COLO668 (cell line): ENCODE measurements around the gene HECW1.

Experiments
- DNase-seq: peaks from one replicate; lab custom pipeline; 2025; ENCODE audit not compliant: unreplicated experiment; lab: John Stamatoyannopoulos, UW

The HECW1 gene

GRCh38 chr7:43248961-43249822, 136.7 kb downstream of the HECW1 start:
- no peak for DNase-seq

DNA sequence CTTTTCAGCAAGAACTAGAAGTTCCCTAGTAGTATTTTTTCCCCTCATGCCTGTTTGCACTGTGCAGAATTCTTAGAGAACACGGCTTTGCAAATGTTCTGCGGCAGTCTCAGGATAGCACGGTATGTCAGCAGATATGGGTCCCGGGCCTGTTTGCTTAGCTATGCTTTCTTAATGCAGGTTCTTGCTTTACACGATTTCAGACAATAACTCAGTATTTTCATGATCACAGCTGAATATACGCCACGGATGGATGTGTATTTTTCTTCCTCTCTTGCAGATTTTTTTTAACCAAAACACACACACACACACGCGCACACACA, 137.3 kb downstream of the HECW1 start:
- DNase-seq: no peak

GRCh38 chr7:43260980-43261878, 148.8 kb downstream of the HECW1 start:
- peak; percentile 71 for DNase-seq

GRCh38 chr7:43265139-43265538, 152.7 kb downstream of the HECW1 start:
- DNase-seq: no peak

- no peak for DNase-seq
Observed at GRCh38 chr7:43273939-43274719, 161.7 kb downstream of the HECW1 start.

GRCh38 chr7:43274752-43275151, 162.3 kb downstream of the HECW1 start:
- no peak for DNase-seq

- DNase-seq: no peak
Observed at GRCh38 chr7:43276547-43276946, 164.1 kb downstream of the HECW1 start.

- DNase-seq: no peak
Observed at GRCh38 chr7:43278088-43278644, 165.7 kb downstream of the HECW1 start.

- DNase-seq: no peak
Observed at GRCh38 chr7:43281268-43281667, 168.8 kb downstream of the HECW1 start.

DNA sequence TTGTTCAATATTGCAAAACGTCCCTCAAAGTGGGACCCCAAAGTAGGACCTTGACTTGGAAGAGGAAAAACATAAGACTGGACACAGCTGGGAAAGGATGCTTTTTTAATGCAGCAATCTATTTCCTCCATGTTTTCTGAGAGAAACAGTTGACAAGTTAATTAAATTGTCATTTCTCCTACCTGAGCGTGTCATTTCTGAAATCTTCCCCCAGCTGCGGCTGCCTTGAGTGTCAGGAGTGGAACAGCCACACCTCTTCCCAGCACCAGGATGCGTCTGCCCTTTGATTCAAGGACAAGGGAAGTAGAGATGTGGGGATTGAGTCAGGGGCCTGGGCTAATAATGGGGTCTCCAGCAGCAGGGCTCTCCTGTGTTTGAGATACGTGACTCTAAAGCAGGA, 171.3 kb downstream of the HECW1 start:
- no peak for DNase-seq

DNA sequence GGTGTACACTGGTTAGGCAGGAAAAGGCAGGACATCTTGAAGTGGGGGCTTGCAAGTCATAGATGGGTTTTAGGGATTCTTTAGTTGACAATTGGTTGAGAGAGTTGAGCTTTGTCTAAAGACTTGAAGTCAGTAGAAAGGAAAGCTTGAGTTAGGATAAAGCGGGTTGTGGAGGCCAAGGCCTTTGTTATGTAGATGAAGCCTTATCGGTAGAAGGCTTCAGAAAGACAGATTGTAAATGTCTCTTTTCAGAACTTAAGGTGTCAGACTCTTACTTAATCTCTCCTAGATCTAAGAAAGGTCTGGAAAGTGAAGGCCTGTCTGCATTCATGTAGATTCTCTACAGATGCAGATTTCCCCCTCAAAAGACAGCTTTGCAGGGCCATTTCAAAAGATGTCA, 177.4 kb downstream of the HECW1 start:
- no peak for DNase-seq

- no peak for DNase-seq
Observed at GRCh38 chr7:43290978-43291377, 178.5 kb downstream of the HECW1 start.

GRCh38 chr7:43291789-43292188, 179.3 kb downstream of the HECW1 start:
- DNase-seq: no peak

- DNase-seq: no peak
Observed at GRCh38 chr7:43292384-43292783, 179.9 kb downstream of the HECW1 start.

DNA sequence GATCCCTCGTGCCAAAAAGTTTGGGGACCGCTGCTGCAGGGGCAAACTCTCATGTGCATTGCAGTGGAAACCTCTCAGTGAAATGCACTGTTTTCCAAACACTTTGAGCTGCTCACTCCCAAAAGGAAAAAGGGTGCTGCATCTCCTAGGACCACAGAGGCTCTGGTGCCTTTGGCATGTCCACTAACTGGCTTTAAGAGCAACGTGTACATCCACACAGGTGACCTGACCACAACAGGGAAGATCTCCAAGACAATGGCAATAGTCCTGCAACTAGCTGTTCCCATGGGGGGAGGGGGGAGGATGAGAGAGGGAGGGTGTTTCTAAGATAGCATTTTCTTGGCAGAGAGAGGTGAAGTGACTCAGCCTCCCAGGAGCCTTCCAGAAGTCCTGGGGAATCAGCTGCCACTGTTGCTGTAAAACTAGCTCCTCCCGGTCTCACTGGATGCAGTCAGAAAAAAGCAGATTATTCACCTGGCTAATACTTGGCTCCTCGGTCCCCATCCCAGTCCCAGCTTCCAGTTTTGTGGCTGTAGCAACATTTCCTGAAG, 181.7 kb downstream of the HECW1 start:
- no peak for DNase-seq

GRCh38 chr7:43295429-43295828, 183.0 kb downstream of the HECW1 start:
- DNase-seq: no peak

- DNase-seq: no peak
Observed at GRCh38 chr7:43296306-43296705, 183.9 kb downstream of the HECW1 start.

DNA sequence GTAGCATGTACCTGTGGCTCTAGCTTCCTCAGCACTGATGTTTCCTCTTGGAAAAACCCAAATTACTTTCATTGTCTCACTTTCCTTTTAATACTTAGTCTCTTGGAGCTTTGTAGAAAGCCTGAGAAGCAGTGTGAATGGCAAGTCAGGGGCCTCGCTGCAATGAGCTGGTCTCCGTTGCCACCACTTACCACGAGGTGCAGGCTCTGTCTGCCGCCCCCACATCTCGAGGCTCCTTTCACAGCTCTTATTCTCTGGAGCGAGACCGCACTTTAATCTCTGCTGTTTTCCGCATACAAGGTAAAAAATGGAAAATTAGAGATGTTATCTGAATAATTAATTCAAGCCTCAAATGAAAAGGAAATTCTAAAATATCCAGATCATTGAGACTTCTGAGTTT, 186.2 kb downstream of the HECW1 start:
- DNase-seq: no peak

DNA sequence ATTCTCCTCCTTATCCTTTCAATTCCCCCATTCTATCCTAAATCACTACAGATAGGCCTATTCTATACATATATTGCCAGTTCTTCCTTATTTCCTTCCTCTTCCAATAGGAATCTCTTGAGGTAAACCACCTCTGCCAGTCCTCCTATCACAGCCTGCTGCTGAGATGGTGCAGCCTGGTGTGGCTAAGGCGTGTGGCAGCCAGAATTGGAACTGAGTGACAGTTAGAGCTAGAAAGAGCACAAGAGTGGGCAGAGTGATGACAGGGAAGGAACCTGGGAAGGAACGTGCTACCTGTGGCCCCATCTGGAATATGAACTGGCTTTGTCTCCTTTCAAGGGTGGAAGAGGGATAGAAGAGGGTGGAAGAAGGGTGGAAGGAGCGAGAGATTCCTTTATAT, 187.7 kb downstream of the HECW1 start:
- DNase-seq: no peak

- no peak for DNase-seq
Observed at GRCh38 chr7:43302211-43302711, 189.8 kb downstream of the HECW1 start.
